AG08395 (cell line): ENCODE results near the gene FTCD.
"Not testable (repeated sequence)": the region's sequence is repeated elsewhere in the genome, so short reads cannot be mapped to it uniquely, and the experiment has no call there.

Experiments
- DNase-seq: peaks from one replicate; pipeline ENCODE4 v3.0.0; 2012; ENCODE audit warnings: mixed read lengths, low spot score

Gene FTCD

GRCh38 chr21:46171996-46172862 lies 16.9 kb upstream of the FTCD start:
- no peak for DNase-seq

GRCh38 chr21:46171585-46171984 lies 16.2 kb upstream of the FTCD start:
- no peak for DNase-seq

DNA sequence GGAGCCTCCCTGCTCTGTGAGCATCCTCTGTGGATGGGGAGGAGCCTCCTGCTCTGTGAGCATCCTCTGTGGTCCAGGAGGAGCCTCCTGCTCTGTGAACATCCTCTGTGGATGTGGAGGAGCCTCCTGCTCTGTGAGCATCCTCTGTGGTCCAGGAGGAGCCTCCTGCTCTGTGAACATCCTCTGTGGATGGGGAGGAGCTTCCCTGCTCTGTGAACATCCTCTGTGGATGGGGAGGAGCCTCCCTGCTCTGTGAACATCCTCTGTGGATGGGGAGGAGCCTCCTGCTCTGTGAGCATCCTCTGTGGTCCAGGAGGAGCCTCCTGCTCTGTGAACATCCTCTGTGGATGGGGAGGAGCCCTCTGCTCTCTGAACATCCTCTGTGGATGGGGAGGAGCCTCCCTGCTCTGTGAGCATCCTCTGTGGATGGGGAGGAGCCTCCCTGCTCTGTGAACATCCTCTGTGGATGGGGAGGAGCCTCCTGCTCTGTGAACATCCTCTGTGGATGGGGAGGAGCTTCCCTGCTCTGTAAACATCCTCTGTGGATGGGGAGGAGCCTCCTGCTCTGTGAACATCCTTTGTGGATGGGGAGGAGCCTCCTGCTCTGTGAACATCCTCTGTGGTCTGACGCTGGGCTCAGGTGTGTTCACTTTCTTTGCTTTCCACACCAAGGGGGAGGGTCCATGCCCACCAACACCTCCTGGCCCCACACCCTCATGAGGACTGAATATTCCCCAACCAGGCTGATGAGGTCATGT lies 15.2 kb upstream of the FTCD start:
- not testable (repeated sequence) for DNase-seq

- DNase-seq: no peak
These were observed 13.4 kb upstream of the FTCD start for GRCh38 chr21:46168659-46169386.

DNA sequence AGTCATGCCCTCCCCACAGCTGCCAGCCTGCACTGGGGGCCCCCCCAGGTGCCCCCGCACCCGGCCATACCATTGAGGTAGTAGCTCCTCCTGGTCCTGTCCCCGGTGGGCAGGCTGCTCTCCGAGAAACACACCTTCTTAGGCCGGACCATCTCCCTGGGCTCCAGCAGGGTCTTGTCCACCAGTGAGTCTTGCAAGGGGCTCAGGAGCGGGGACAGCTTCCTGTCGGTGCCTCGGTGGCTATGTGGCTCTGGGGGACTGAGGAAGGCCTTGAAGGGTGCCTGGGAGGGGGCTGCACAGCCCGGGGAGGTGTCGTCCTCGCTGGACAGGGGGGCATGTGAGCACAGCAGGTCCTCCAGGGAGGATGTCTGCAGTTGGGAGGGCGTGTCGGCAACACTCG lies 12.9 kb upstream of the FTCD start:
- DNase-seq: no peak

DNA sequence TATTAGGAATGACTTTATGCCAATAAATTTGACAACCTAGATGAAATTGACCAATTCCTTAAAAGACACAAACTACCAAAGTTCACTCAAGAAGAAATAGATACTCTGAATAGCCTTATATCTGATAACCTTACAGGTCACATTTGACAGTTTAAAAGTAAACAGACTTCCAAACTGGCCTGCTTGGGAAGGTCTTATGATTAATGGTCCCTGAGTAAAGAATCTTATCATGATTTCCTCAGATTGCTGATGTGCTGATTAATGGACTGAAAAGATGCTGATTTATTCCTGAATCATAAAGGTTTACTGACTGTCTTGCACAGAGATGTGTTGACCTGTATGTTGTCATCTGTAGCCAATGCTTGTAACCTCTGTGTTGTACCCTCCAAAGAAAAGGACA lies 9.7 kb upstream of the FTCD start:
- DNase-seq: no peak

GRCh38 chr21:46163380-46163779 lies 8.0 kb upstream of the FTCD start:
- DNase-seq: no peak

GRCh38 chr21:46161633-46162592 lies 6.5 kb upstream of the FTCD start:
- DNase-seq: no peak

DNA sequence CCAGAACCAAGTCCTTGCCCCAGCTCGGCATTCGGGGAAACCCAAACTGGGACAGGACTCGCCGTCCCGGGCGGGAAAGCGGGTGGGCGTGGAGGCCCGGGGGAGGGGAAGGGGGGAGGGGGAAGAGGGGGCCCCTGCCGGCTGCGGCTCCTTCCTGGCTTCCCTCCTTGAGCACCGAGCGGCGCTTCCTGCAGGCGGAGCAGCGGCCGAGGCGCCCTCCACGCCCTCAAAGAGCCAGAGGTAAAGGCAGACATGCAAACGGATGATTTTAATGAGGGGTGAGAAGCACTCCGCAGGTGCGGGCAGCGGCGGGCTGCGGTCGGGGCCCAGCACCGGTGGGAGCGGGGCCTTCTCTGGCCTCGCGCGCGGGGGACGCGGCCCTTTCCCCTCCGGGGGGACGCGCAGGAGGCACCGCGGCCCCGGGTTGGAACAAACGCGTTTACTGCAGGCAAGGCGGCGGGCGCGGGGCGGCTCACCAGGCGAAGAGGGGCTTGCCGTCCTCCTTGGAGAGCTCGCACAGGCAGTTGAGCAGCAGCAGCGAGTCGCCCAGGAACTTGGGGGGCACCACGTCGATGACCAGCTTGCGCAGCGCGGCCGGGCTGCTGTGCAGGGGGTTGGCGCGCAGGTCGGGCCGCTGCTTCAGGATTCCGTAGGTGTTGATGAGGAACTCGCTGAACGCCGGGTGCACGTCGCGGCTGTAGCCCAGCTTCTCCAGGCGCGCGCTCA lies 5.7 kb upstream of the FTCD start:
- no peak for DNase-seq

GRCh38 chr21:46160657-46160906 lies 5.2 kb upstream of the FTCD start:
- no peak for DNase-seq

- no peak for DNase-seq
These were observed 4.7 kb upstream of the FTCD start for GRCh38 chr21:46159841-46160656.

- no peak for DNase-seq
These were observed 4.0 kb upstream of the FTCD start for GRCh38 chr21:46159390-46159789.

- no peak for DNase-seq
These were observed 3.4 kb upstream of the FTCD start for GRCh38 chr21:46158666-46159300.

DNA sequence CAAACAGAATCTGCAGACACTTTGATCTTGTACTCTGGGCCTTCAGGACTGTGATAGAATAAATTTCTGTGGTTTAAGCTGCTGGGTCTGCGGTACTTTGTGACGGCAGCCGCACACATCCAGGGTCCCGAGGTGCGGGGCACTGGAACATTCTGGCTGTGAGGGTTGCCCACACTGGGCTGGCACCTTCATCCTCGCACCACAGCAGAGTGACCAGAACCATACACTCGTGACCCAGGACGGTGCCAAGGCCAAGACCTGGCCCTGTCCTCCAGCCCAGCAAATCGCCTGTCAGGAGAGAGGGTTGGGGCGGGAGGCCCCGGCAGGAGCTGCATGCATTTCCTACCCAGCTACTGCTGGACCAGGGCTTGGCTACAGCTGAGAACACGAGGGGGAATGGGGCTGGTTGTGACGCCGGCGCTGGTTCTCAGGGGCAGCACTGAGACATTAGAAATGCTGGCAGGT lies 2.6 kb upstream of the FTCD start:
- DNase-seq: no peak

DNA sequence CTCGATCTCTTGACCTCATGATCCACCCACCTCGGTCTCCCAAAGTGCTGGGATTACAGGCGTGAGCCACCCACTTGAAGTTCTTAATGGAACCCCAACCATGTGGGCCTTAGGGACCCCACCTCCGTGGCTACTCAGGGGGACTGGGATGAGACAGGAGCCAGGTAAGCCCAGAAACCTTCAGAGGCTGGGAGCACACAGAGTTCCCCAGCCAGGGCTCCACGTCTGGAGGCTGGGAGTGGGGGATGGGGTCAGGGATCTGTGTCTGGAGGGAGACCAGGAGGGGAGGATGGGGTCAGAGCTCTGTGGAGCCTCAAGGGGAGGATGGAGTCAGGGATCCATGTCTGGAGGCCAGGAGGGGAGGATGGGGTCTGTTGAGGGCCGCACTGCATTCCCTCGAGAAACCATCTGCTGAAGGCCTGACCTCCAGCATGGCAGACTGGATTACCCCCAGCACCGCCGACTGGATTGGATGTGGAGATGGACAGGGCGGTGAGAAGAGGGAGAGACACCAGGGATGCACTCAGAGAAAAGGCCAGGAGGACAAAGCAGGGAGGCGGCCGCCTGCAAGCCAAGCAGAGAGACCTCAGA lies 2.1 kb upstream of the FTCD start:
- no peak for DNase-seq

- no peak for DNase-seq
These were observed 1.3 kb upstream of the FTCD start for GRCh38 chr21:46156678-46157077.

DNA sequence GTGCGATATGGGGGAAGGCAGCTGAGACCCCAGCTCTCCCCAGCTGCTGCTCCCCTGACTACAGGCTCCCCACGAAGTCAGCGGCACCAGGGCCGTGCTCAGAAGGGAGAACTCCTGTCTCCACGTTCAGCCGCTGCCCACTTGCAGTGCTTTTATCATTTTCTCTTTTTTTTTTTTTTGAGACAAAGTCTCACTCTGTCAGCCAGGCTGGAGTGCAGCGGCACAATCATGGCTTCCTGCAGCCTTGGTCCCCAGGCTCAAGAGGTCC lies 933 bp upstream of the FTCD start:
- DNase-seq: no peak

GRCh38 chr21:46154955-46155513 lies 345 bp downstream of the FTCD start:
- DNase-seq: no peak
